ENCODE results near the gene RPGRIP1L. TPM values are rescaled to one million over a fixed set of nuclear protein-coding genes. Genes with fewer than 3 reads are reported as not detected.

The RPGRIP1L gene
- total RNA-seq, 1 donor from 2014 or later: 22.0 TPM

DNA sequence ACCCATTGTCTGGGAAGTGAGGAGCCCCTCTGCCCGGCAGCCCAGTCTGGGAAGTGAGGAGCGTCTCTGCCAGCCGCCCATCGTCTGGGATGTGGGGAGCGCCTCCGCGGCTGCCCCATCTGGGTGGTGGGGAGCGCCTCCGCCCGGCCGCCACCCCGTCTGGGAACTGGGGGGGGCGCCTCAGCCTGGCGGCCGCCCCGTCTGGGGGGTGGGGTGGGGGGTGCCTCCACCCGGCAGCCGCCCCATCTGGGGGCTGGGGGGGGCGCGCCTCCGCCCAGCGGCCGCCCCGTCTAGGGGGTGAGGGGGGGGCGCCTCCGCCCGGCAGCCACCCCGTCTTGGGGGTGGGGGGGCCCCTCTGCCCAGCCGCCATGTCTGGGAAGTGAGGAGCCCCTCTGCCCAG, 78.4 kb downstream of the RPGRIP1L start:
- no peak for DNase-seq (ENCODE audit: low spot score in 2 of 2, unreplicated experiment in 2 of 2)
- Mint-ChIP-seq H3K9me3 (no peaks in the 10 kb centered on the region), H3K27me3 (ENCODE audit: low read depth) (no peaks in the 10 kb centered on the region), H3K36me3 (peaks cover 2% of the 10 kb centered on the region), H3K4me1 (peaks cover 5% of the 10 kb centered on the region), H3K27ac (no peak overlapping the region), H3K4me3 (no peak overlapping the region)
- TF ChIP-seq, protein P1, sequence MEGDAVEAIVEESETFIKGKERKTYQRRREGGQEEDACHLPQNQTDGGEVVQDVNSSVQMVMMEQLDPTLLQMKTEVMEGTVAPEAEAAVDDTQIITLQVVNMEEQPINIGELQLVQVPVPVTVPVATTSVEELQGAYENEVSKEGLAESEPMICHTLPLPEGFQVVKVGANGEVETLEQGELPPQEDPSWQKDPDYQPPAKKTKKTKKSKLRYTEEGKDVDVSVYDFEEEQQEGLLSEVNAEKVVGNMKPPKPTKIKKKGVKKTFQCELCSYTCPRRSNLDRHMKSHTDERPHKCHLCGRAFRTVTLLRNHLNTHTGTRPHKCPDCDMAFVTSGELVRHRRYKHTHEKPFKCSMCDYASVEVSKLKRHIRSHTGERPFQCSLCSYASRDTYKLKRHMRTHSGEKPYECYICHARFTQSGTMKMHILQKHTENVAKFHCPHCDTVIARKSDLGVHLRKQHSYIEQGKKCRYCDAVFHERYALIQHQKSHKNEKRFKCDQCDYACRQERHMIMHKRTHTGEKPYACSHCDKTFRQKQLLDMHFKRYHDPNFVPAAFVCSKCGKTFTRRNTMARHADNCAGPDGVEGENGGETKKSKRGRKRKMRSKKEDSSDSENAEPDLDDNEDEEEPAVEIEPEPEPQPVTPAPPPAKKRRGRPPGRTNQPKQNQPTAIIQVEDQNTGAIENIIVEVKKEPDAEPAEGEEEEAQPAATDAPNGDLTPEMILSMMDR (IDR thresholded peaks at IDR 0.05; ENCODE audit: unreplicated experiment): no peak

DNA sequence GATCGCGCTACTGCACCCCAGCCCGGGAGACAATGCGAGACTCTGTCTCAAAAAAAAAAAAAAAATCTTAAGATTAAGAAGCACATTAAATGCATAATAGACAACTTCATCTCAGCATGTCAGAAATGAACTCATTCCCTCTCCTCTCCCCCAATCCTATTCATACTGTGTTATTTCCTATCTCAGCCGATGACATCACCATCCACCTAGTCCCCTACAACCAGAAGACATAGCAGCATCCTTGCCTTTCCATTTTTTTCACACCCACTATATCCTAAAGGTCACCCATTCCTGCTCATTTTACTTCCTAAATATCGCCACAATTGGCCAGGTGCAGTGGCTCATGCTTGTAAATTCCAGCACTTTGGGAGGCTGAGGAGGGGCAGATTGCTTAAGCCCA, 81.3 kb downstream of the RPGRIP1L start:
- peaks cover 5% of the 10 kb centered on the region for H3K4me1 Mint-ChIP-seq
- H3K4me3 Mint-ChIP-seq: no peak overlapping the region
- TF ChIP-seq, protein P1 (IDR thresholded peaks at IDR 0.05; ENCODE audit: unreplicated experiment): no peak
- no peaks in the 10 kb centered on the region for H3K9me3 Mint-ChIP-seq
- no peaks in the 10 kb centered on the region for H3K27me3 Mint-ChIP-seq (ENCODE audit: low read depth)
- H3K36me3 Mint-ChIP-seq: peaks cover 5% of the 10 kb centered on the region
- H3K27ac Mint-ChIP-seq: no peak overlapping the region
- no peak for DNase-seq (ENCODE audit: low spot score in 2 of 2, unreplicated experiment in 2 of 2)

DNA sequence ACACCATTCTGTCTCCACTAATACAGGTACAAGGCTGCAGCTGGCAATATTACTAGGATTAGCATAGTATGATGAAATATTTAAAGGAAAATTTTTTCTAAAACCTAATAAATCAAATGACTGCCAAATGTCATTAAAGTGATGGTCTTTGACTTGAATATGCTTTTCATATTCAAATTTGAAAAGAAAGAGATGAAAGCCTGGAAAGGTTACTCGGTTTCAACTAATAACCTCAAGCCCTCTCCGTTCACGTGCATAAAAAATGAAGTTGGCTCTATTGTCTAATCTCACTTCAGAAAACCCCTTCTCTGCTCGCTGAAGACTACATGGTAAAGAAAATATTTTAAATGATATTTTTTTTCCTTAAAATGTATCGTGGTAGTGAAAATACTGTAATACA, 83.2 kb downstream of the RPGRIP1L start:
- Mint-ChIP-seq H3K9me3 (no peaks in the 10 kb centered on the region), H3K4me3 (no peak overlapping the region), H3K4me1 (no peaks in the 10 kb centered on the region), H3K27ac (no peak overlapping the region), H3K36me3 (peaks cover 5% of the 10 kb centered on the region), H3K27me3 (ENCODE audit: low read depth) (no peaks in the 10 kb centered on the region)
- DNase-seq (ENCODE audit: low spot score in 2 of 2, unreplicated experiment in 2 of 2): no peak
- TF ChIP-seq, protein P1 (IDR thresholded peaks at IDR 0.05; ENCODE audit: unreplicated experiment): no peak

DNA sequence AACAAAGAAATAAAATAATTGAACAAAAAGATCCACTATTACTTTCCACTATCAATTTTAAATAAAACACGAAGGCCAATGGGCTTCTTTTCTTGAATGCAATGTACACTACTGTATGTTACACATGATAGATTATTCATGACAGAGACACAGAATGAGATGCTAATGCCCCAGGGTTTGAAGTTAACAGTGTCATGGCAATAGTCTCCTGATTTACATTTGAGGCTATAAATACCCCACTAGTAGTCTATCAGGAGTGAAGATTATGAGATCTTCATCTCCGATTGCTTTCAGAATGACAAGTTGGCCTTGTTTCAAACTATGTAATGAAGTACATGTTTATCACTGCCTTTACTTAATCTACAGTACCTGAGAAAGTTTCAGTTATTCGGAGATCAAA, 84.4 kb downstream of the RPGRIP1L start:
- TF ChIP-seq, protein P1 (IDR thresholded peaks at IDR 0.05; ENCODE audit: unreplicated experiment): no peak
- H3K27me3 Mint-ChIP-seq (ENCODE audit: low read depth): no peaks in the 10 kb centered on the region
- no peaks in the 10 kb centered on the region for H3K4me1 Mint-ChIP-seq
- H3K36me3 Mint-ChIP-seq: peaks cover 8% of the 10 kb centered on the region
- DNase-seq (ENCODE audit: low spot score in 2 of 2, unreplicated experiment in 2 of 2): no peak
- no peak overlapping the region for H3K27ac Mint-ChIP-seq
- no peak overlapping the region for H3K4me3 Mint-ChIP-seq
- H3K9me3 Mint-ChIP-seq: no peaks in the 10 kb centered on the region

DNA sequence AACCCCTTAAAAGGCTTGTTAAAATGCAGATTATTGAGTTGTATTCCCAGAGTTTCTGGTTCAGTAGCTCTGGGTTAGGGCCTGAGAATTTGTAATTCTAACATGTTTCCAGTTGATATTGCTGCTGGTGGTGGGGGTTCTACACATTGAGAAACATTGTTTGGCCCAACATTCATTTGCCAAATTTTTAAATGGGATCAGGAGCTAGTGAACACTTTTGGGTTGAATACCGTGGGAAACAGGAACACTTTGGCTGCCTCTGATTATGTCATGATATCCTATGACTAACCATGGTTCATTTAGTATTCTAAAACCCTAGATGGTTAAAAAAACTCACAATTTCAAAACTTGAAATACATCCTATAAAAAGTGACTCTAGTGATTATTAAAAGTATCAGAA, 89.3 kb downstream of the RPGRIP1L start:
- TF ChIP-seq, protein P1 (IDR thresholded peaks at IDR 0.05; ENCODE audit: unreplicated experiment): no peak
- peaks cover 7% of the 10 kb centered on the region for H3K9me3 Mint-ChIP-seq
- H3K27ac Mint-ChIP-seq: no peak overlapping the region
- peaks cover 11% of the 10 kb centered on the region for H3K36me3 Mint-ChIP-seq
- no peaks in the 10 kb centered on the region for H3K27me3 Mint-ChIP-seq (ENCODE audit: low read depth)
- no peak overlapping the region for H3K4me3 Mint-ChIP-seq
- H3K4me1 Mint-ChIP-seq: peaks cover 13% of the 10 kb centered on the region
- DNase-seq (ENCODE audit: low spot score in 2 of 2, unreplicated experiment in 2 of 2): no peak

DNA sequence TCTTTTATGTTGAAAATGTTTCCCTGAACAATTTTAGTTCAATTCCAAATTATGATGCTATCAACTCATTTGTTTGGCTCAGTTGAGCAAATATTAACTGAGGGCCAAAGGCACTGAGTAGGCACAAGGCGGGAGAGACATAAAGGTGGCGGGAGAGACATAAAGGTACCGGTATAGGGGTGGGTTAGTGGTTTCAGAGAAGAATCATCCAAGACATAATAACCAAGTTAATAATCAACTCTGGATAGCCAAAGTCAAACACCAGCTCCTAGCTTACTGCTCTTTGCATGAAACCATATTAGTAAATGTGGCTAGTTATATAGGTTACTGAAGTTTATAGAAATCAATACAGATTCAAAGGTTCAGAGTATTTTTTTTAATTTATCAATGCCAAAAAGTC, 91.7 kb downstream of the RPGRIP1L start:
- H3K4me3 Mint-ChIP-seq: no peak overlapping the region
- peaks cover 13% of the 10 kb centered on the region for H3K4me1 Mint-ChIP-seq
- peaks cover 7% of the 10 kb centered on the region for H3K9me3 Mint-ChIP-seq
- H3K27me3 Mint-ChIP-seq (ENCODE audit: low read depth): no peaks in the 10 kb centered on the region
- no peak for DNase-seq (ENCODE audit: low spot score in 2 of 2, unreplicated experiment in 2 of 2)
- H3K36me3 Mint-ChIP-seq: peaks cover 9% of the 10 kb centered on the region
- H3K27ac Mint-ChIP-seq: no peak overlapping the region
- TF ChIP-seq, protein P1 (IDR thresholded peaks at IDR 0.05; ENCODE audit: unreplicated experiment): no peak

Data from mesothelial cell of epicardium (in vitro differentiated cells).